Lung (tissue), 12 donors: ENCODE measurements around the gene NGRN. TPM values are rescaled to one million over a fixed set of nuclear protein-coding genes. Genes with fewer than 3 reads are reported as not detected.
"Not testable (repeated sequence)": the region's sequence is repeated elsewhere in the genome, so short reads cannot be mapped to it uniquely, and the experiment has no call there.

Experiments used
- ATAC-seq: fragments of 200-7000 bp; cut with Tn5 transposase; one replicate; pipeline ENCODE4 v1.9.1; 2020; ENCODE audit warnings: moderate number of reproducible peaks; ENCODE audit not compliant: insufficient read depth, low FRiP score
- DNase-seq, 3 donors: peaks; one replicate each; pipeline ENCODE4 v3.0.0-alpha.2; 2013 to 2017
- H3K27ac ChIP-seq, 2 donors: one replicate each; pipeline ENCODE4 v1.5.1; 2013; ENCODE audit warnings: mild to moderate bottlenecking in 2 of 2, moderate library complexity in 2 of 2, control low read depth in 1 of 2, inconsistent platforms in 1 of 2, low read depth in 1 of 2, low read length in 1 of 2
- H3K27me3 ChIP-seq, 3 donors: one replicate each; pipeline ENCODE4 v1.5.1; 2013; ENCODE audit warnings: low read length in 2 of 3; ENCODE audit not compliant: control insufficient read depth in 3 of 3, insufficient read depth in 3 of 3
- H3K36me3 ChIP-seq, 4 donors: one replicate each; pipeline ENCODE4 v1.5.1; 2013; ENCODE audit warnings: low read length in 4 of 4, mild to moderate bottlenecking in 1 of 4, moderate library complexity in 1 of 4; ENCODE audit not compliant: control insufficient read depth in 4 of 4, insufficient read depth in 4 of 4
- H3K4me1 ChIP-seq, 5 donors: one replicate each; pipeline ENCODE4 v1.5.1; 2013; ENCODE audit warnings: low read length in 5 of 5, mild to moderate bottlenecking in 2 of 5, moderate library complexity in 1 of 5; ENCODE audit not compliant: control insufficient read depth in 5 of 5, insufficient read depth in 5 of 5
- H3K4me3 ChIP-seq: one replicate; pipeline ENCODE4 v1.5.1; 2013; ENCODE audit warnings: mild to moderate bottlenecking, control low read depth, moderate library complexity
- H3K9ac ChIP-seq, 2 donors: one replicate each; pipeline ENCODE4 v1.5.1; 2013; ENCODE audit warnings: low read length in 2 of 2, control low read depth in 1 of 2; ENCODE audit not compliant: insufficient read depth in 1 of 2
- H3K9me3 ChIP-seq, 4 donors: one replicate each; pipeline ENCODE4 v1.5.1; 2013; ENCODE audit warnings: low read length in 3 of 4, mild to moderate bottlenecking in 1 of 4, moderate library complexity in 1 of 4; ENCODE audit not compliant: control insufficient read depth in 4 of 4, insufficient read depth in 3 of 4
- WGBS, 2 donors: extraction: QIAGEN DNeasy Blood & Tissue Kit; methylation state at CpG; one replicate each; pipeline ENCODE4 v1.1.7; 2013; 5-methylcytosine and 5-hydroxymethylcytosine counted together
- polyA plus RNA-seq, 2 donors: library from polyadenylated mRNA; stranded (reverse); fragments of 200-250 nt; gene quantifications; one replicate each; pipeline ENCODE4 v1.2.1, GENCODE V29; 2013
- total RNA-seq, 2 donors: library from RNA; depleted of rRNA in 1 of 2; stranded (reverse); fragments of >200 nt in 1 of 2; gene quantifications; one replicate each; pipeline ENCODE4 v1.2.1, GENCODE V29; 2014 to 2021
- TF ChIP-seq, protein P1 (sequence below): IDR thresholded peaks from 2 replicates; pipeline ENCODE4 v1.5.1; 2012; ENCODE audit warnings: mild to moderate bottlenecking; ENCODE audit errors: control extremely low read depth, extremely low read depth
- donor health status: control.
- donor health status: control.
- donor health status: Bipolar disorder and iron deficiency.
- donor health status: healthy.
- donor health status: DM: yes; HTN: yes; CAD: no.

NGRN gene
- total and polyA plus RNA-seq, 4 donors: 55.2 to 89.2 (median 71.2) TPM

DNA sequence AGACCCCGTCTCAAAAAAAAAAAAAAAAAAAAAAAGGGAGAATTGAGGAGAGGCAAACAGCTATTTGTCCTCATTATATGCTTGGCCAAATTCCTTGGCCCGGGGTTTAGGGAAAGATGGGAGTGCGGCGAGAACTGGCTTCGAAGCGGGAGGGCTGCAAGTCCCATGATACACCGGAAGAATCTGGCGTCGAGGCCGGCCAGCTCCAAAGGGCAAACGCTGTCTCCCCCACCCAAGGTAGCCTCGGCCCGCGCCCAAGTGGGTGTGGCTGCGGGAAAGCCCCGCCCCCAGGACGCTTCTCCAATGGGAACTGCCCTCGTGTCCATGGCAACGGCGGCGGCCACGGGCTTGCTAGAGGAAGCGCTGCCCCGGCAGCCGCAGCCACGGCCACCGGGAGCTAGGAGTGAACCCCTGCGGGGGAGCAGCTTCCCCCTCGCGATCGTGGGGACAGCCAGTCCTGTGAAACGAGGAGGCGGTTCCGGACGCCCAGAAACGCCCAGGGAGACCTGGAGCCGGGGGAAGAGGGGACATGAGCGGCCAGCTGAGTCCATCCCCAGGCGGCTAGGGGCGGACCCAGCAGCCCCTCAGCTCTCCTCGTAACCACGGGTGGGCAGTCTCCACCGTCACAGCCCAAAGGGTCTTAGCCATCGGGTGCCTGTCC is 16.1 kb upstream of the NGRN start, which contains the start of gene TTLL13:
TSS of gene TTLL13 (plus strand) at position 354 of the 661 bp plus-strand sequence. CDS start 1,075 bp downstream, outside the sequence.
- Histone ChIP-seq H3K27ac (peak within 1 kb of the TSS; percentile 26 to 67), H3K9ac (no peak within 1 kb of the TSS), H3K27me3 (no peaks in the 10 kb centered on the region), H3K4me3 (peak within 1 kb of the TSS; percentile 46), H3K4me1 (peaks cover 0 to 5% (median 0%) of the 10 kb centered on the region in 5 donors), H3K9me3 (no peaks in the 10 kb centered on the region), H3K36me3 (no peaks in the 10 kb centered on the region)
- TF ChIP-seq, protein P1, sequence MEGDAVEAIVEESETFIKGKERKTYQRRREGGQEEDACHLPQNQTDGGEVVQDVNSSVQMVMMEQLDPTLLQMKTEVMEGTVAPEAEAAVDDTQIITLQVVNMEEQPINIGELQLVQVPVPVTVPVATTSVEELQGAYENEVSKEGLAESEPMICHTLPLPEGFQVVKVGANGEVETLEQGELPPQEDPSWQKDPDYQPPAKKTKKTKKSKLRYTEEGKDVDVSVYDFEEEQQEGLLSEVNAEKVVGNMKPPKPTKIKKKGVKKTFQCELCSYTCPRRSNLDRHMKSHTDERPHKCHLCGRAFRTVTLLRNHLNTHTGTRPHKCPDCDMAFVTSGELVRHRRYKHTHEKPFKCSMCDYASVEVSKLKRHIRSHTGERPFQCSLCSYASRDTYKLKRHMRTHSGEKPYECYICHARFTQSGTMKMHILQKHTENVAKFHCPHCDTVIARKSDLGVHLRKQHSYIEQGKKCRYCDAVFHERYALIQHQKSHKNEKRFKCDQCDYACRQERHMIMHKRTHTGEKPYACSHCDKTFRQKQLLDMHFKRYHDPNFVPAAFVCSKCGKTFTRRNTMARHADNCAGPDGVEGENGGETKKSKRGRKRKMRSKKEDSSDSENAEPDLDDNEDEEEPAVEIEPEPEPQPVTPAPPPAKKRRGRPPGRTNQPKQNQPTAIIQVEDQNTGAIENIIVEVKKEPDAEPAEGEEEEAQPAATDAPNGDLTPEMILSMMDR: no peak
- peak; percentile 90 to 94 (median 90) for DNase-seq
- ATAC-seq: peak; percentile 89
- WGBS, 2 donors: 1 to 2% methylated on average over 44 of the region's 44 CpGs

GRCh38 chr15:90257776-90258175 is 7.7 kb upstream of the NGRN start:
- ATAC-seq (no peak), DNase-seq (no peak)
- TF ChIP-seq, protein P1: no peak
- Histone ChIP-seq H3K9ac (no peak overlapping the region), H3K4me1 (no peaks in the 10 kb centered on the region), H3K4me3 (no peak overlapping the region), H3K27me3 (no peaks in the 10 kb centered on the region), H3K9me3 (no peaks in the 10 kb centered on the region), H3K27ac (no peak overlapping the region), H3K36me3 (no peaks in the 10 kb centered on the region)
- WGBS, 2 donors: 90 to 95% methylated on average over 7 of the region's 7 CpGs

GRCh38 chr15:90259524-90259923 is 5.9 kb upstream of the NGRN start:
- 86 to 92% methylated on average over 5 of the region's 5 CpGs for WGBS, 2 donors
- DNase-seq: no peak
- no peak overlapping the region for H3K4me3 ChIP-seq
- no peak overlapping the region for H3K27ac ChIP-seq
- TF ChIP-seq, protein P1: no peak
- no peaks in the 10 kb centered on the region for H3K9me3 ChIP-seq
- no peak for ATAC-seq
- no peaks in the 10 kb centered on the region for H3K36me3 ChIP-seq
- H3K27me3 ChIP-seq: no peaks in the 10 kb centered on the region
- no peak overlapping the region for H3K9ac ChIP-seq
- peaks cover under 1 to 4% (median 2%) of the 10 kb centered on the region in 5 donors for H3K4me1 ChIP-seq

DNA sequence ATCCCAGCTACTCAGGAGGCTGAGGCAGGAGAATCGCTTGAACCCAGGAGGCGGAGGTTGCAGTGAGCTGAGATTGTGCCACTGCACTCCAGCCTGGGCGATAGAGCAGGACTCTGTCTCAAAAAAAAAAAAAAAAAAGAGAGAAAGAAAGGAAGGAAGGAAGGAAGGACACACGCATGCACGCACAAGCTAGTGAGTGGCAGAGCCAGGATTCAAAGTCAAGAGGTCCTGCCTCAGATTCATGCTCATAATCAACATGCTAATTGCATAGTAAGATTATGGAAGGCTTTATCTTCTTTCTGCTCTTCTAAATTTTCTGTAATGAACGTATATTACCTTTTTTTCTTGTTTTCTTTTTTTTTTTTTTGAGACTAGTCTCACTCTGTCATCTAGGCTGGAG is 4.7 kb upstream of the NGRN start:
- H3K4me1 ChIP-seq: peaks cover 4 to 11% (median 5%) of the 10 kb centered on the region in 5 donors
- H3K9ac ChIP-seq, H3K27me3 ChIP-seq, H3K4me3 ChIP-seq, H3K9me3 ChIP-seq, ATAC-seq, DNase-seq, H3K27ac ChIP-seq, H3K36me3 ChIP-seq: not testable (repeated sequence)
- 77 to 85% methylated on average over 6 of the region's 6 CpGs for WGBS, 2 donors
